Measurements from ENCODE around the gene ALDH5A1.
A peak's percentile ranks its signal among the peaks of the same experiment; 100 is the strongest.

Gene ALDH5A1

DNA sequence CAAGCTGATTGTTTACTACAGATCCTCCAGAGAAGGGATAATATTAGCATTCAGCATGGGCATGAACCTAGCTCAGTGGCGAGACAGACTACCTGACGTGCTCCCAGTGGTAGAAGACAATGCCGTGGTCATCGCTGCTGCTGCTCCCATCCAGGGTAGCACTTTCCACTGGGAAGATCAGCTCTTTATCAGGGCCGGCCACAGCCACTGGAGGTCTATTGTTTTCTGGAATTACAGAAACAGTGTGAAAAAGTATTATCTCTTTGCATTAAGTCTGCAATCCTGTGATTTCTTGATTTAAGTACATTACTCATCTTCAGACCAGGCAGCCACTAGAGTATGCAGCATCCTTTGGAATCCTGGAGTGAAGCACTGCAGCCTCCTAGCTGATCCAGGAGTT is 75.0 kb downstream of the ALDH5A1 start:
- DNase-seq (ENCODE audit: low read depth in 2 of 2), result no peak

DNA sequence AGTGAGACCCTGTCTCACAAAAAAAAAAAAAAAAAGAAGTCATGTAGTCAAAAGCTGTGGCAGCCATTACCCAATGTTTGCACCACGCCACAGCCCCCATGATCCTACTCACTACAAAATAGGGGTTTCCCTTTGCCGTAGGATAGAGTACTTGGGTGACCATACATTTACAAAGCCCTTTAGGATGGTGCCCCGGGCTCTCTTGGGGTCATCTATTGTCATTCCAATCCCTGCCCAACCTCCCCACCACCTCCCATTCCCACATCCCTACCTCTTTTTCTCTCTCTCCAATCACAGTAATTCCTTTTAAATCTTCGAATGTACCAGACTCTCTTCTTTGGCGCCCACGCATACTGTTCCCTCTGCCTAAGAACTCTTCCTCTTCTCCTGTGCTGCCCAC is 76.6 kb downstream of the ALDH5A1 start:
- no peak for DNase-seq (ENCODE audit: low read depth in 2 of 2)

DNA sequence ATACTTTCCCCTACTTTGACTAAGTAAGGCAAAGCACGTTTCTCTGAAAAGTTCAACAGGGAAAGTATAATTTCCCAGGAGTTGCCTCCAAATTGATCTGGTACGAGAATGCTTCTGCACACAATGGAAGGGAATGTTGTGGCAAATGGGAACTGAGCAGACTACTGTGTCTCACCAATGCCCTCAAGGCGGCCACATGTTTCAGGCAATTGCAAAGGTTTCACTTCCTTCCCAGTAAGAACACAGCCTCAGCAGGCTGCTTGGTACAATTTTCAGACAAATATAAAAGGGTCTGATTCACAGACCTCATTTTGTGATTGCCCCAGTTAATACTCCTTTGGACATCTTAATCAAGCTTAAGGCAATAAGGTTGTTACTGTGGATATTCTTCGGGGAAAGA is 80.0 kb downstream of the ALDH5A1 start:
- no peak for DNase-seq (ENCODE audit: low read depth in 2 of 2)

DNA sequence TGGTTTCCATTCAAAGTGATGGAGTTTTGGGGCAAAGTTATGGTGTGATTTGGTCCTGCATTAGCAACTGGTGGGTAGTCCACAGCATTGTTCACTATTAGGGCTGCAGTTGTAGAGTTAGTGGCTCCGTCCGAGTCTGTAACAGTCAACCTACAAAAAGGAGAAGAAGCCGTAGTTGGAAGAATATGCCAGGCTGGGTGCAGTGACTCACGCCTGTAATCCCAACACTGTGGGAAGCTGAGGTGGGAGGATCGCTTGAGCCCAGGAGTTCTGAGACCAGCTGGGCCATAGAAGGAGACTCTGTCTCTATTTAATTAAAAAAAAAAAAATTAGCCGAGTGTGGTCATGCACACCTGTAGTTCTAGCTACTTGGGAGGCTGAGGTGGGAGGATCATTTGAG is 81.7 kb downstream of the ALDH5A1 start:
- DNase-seq (ENCODE audit: low read depth in 2 of 2), result no peak

DNA sequence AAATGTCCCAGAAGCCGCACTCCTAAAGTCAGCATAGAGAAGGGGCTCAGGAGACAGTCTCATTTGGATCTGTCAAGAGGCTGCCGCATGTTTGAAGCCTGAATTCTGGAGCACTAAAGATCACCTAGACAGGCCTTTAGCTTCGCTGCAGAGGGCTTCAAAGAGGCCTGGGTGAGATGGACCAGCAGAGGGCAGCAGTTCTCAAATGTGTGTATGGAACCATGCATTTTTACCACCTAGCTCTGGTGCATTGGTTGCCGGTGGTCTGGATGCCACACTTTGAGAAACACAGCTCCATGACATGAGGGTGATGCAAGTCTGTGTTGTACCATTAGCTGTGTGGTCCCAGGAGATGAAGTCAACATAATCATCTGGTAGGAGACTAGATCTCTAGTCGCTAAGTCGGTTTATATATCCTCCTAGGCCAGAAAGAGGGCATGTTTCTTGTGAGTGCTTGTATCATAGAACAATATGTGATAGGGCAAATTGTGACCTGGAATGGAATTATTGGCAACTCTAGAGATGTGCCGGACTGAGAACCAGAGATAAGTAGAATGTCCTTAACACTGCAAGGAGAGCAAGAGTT is 86.4 kb downstream of the ALDH5A1 start:
- peak; percentile 74 for DNase-seq (ENCODE audit: low read depth in 2 of 2)

DNA sequence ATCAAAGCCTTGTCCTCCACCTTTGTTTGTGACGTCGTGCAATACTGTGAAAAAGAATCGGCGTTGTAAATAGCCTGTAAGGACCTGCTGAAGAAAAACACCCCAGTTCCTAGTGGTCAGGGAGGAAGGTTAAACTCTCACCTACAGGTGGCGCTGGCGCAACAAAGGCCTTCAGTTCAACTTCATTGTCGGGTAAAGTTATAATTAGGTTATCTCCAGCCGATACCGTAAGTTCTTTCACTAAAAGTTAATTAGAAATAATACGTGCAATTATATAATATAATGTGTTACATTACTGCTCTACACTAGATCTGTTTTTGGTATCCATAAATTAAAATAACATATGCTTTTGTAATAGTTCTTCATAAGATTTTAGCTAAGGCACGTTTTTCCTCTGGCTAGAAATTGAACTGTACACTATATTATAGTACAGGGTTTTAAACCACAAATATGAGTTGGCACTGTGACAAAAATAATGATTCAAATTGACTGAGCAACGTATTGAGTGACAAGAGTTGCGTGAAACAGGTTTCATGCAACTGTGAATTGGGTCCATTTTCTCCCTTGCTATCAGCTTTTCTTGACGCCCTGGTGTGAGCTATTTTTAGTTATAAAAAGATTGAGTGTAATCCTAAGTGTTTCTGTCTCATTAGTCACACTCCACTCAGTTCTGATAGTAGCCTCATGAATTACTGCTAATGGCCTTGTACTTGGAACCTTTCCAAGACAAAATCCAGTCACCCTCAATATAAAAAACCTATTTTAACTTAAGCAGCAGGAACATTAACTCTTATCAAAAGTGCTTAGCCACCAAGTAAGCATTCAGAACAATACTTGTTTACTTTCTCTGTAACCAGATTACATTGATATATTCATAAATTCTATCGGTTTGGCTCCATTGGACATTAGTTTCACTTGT is 89.0 kb downstream of the ALDH5A1 start:
- peak; percentile 65 for DNase-seq (ENCODE audit: low read depth in 2 of 2)

DNA sequence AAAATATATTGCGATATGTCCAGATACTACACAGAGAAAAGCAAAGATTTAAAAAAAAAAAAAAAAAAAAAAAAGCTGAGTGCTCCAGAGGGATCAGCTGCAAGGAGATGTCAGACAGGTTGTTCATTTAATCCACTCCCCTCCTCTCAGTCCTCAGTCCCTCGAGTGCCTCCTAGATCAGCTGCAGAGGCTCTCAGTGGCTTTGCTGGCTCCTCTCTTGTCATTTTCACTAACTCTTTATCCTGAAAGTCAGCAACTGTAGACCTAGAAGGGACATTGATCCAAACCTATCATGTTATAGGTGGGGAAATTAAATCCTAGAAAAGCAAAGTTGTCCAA is 89.6 kb downstream of the ALDH5A1 start:
- DNase-seq (ENCODE audit: low read depth in 2 of 2), result no peak

Data from stimulated activated CD4-positive, alpha-beta T cell treated with anti-CD3 and anti-CD28 coated beads, Interleukin-1b, Interleukin-23, amount 100 ng/mL, for 4 hours (primary cell).